Fibroblast of pulmonary artery (primary cell): ENCODE results near the gene RPN2.
"Not testable (repeated sequence)": the region's sequence is repeated elsewhere in the genome, so short reads cannot be mapped to it uniquely, and the experiment has no call there.

Source experiments
- DNase-seq: peaks from one replicate; pipeline ENCODE4 v3.0.0-alpha.2; 2010; ENCODE audit warnings: low read depth
- H3K4me3 ChIP-seq: replicated peaks from 2 replicates; pipeline ENCODE4 v1.5.1; 2011; ENCODE audit warnings: low read depth, mild to moderate bottlenecking, control low read depth, low read length, moderate library complexity
- TF ChIP-seq, protein P1 (sequence below): IDR thresholded peaks from 2 replicates; pipeline ENCODE4 v1.5.1; 2011; ENCODE audit warnings: mild to moderate bottlenecking, control low read depth, low read length, inconsistent platforms; ENCODE audit errors: missing control alignments

Gene RPN2

DNA sequence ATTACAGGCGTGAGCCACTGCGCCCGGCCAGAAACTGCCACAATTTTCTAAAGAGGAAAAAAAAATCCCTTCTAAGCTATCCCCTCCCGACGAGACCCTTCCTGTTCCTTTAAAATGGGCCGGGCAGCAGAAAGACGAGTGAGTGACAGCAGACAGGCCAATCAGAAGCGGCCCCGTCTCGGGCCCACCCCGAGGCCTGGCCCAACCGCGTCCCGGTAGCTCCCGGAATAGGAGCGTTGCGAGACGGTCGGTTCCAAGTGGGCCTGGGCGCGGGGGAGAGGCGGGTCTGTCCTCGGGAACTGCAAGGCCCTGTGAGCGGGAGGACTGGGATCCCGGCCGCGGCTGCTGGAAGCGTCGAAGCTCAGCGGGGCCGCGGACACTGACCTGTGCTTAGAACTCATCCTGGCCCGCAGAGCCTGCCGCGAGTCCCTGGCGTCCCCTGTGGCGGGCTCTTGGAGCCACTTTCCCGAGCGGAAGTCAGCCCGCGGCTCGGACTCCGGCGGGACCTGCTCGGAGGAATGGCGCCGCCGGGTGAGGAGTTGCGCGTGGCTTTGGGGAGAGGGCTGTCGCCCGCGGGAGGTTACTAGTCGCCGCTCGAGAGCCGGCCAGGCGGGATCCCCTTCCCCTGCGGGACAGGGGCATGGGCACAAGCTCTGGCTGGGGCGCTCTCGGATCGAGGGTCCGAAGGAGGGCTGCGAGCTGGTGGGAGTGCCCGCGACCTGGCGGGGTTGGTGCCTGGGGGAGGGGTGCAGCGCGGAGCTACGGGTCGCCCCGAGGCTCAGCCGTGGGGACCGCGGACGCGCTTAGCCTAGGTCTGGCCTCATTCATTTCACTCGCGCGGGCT is at the start of gene RPN2, which contains the start of gene MROH8:
Gene RPN2 (plus strand): TSS at position 492 of the 844 bp plus-strand sequence. CDS start 27 bp downstream, at position 519.
Gene MROH8 (minus strand): TSS at position 710 of the 844 bp plus-strand sequence.
- peak; percentile 98 for DNase-seq
- TF ChIP-seq, protein P1, sequence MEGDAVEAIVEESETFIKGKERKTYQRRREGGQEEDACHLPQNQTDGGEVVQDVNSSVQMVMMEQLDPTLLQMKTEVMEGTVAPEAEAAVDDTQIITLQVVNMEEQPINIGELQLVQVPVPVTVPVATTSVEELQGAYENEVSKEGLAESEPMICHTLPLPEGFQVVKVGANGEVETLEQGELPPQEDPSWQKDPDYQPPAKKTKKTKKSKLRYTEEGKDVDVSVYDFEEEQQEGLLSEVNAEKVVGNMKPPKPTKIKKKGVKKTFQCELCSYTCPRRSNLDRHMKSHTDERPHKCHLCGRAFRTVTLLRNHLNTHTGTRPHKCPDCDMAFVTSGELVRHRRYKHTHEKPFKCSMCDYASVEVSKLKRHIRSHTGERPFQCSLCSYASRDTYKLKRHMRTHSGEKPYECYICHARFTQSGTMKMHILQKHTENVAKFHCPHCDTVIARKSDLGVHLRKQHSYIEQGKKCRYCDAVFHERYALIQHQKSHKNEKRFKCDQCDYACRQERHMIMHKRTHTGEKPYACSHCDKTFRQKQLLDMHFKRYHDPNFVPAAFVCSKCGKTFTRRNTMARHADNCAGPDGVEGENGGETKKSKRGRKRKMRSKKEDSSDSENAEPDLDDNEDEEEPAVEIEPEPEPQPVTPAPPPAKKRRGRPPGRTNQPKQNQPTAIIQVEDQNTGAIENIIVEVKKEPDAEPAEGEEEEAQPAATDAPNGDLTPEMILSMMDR, result no peak
- H3K4me3 ChIP-seq, result peak within 1 kb of the TSS; percentile 94

DNA sequence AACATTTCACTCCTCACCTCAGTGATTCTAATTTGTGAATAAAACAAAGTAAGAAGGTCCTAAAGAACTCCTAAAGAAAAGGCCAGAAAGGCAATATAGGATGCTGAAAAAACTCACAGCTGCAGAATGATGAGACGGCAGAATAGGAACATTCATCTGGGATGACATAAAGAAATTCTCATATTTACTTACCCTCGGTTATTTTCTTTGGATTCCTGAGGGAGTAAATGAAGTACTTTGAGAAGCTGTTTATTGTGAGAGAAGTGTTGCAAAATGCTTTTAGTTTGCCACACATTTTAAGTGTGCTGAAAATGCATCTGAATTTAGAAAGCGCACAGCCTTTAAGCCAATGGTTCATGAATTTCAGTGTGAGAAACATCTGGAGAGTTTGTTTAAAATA is 47.6 kb upstream of the RPN2 start:
- no peak overlapping the region for H3K4me3 ChIP-seq
- DNase-seq, result no peak
- TF ChIP-seq, protein P1, result no peak

DNA sequence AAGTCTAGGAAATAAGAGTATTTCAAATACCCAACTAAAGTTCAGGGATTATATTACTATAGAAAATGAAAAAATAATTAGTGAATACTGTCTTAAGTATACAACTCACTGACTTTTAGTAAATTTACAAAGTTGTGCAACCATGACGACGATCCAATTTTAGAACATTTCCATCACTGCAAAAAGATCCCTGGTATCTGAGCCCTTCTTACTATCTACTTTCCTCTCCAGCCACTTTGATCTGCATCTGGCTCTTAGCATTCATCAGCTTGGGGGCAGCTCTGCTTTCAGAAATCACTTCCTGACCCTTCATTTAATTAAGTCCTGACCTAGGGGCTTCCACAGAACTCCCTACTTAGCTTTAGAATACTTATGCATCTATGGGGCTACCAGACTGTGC is 45.2 kb upstream of the RPN2 start:
- DNase-seq, result no peak
- TF ChIP-seq, protein P1, result no peak
- H3K4me3 ChIP-seq, result no peak overlapping the region

DNA sequence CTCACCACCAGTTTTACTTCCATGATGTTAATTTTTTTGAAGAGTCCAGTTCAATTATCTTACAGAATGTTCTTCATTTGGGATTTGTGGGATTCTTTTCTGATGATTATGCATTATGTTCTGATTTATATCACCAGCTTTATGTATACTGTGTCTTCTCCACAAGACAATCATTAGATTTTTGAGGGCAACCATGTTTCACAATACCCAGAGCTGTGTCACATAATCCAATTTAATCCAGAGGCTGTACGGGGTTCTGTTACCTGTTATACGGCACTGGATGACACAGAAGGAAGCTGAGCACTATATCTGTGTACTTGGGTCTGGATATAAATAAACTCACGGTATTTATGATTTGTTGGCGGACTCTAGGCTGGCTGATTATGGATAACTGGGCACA is 41.6 kb upstream of the RPN2 start:
- TF ChIP-seq, protein P1, result no peak
- no peak overlapping the region for H3K4me3 ChIP-seq
- DNase-seq, result no peak

DNA sequence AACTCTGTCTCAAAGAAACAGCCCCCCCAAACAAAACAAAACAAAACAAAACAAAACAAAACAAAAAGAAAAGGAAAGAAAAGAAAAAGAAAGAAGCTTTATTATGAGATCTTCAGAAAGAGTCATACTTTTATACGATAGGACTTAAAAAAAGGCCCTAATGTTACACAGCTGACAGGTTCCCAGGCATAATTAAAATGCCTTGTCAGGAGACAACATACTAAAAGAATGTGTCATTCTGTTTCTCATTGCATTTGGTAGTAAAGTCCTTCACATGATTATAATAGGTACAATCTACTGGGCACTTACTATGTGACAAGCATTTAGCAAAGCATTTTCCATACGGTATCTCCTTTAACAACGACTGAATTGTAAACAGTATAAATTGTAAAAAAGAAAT is 36.4 kb upstream of the RPN2 start:
- TF ChIP-seq, protein P1, result no peak
- DNase-seq, result no peak
- no peak overlapping the region for H3K4me3 ChIP-seq

DNA sequence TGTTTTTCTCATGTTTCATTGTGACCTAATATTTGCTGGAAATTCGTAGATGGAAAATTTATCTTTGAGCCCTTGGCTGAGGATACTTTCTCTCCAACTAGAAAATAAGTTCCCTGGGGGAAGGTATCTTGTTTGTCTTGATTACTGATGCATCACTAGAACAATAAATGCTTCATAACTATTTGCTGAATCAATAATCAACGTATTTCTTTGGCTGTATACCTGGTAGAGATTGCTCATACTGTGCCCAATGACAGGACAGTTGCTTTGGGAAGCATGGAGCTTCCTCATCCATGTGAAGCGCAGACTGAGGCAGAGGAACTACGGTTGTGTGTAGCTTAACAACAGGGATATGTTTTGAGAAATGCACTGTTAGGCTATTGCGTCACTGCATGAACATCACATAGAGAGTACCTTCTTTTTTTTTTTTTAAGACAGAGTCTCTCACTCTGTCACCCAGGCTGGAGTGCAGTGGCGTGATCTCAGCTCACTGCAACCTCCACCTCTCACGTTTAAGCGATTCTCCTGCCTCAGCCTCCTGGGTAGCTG is 34.2 kb upstream of the RPN2 start:
- TF ChIP-seq, protein P1, result no peak
- H3K4me3 ChIP-seq, result no peak overlapping the region
- peak; percentile 17 for DNase-seq

DNA sequence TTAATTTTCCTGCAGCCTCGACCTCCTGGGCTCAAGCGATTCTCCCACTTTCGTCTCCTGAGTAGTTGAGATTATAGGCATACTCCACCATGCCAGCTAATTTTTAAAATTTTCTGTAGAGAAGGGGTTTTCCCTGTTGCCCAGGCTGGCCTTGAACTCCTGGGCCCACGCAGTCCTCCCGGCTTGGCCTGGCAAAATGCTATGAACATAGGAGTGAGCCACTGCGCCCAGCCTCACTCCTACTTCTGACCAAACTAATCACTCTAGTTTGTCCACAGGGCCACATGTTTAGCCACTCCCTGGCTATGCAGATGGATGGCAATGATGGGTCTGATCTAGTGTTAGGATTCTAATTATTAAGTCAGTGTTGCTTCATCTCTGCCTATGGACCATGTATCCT is 31.9 kb upstream of the RPN2 start:
- TF ChIP-seq, protein P1, result no peak
- DNase-seq, result no peak
- H3K4me3 ChIP-seq, result no peak overlapping the region

DNA sequence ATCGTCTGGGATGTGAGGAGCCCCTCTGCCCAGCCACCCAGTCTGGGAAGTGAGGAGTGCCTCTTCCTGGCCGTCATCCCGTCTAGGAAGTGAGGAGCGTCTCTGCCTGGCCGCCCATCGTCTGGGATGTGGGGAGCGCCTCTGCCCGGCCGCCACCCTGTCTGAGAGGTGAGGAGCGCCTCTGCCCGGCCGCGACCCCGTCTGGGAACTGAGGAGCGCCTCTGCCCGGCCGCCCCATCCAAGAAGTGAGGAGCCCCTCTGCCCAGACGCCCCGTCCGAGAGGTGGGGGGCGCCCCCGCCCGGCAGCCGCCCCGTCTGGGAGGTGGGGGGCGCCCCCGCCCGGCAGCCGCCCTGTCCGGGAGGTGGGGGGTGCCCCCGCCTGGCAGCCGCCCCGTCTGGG is 28.3 kb upstream of the RPN2 start:
- not testable (repeated sequence) for H3K4me3 ChIP-seq, DNase-seq
